Panc1 (cell line): ENCODE data around the gene PLCB4.

Source experiments
- CTCF ChIP-seq: fragments of 450-650 bp; IDR thresholded peaks from 2 replicates; pipeline ENCODE4 v1.5.1; 2017; ENCODE audit warnings: mild to moderate bottlenecking
- POLR2AphosphoS5 ChIP-seq: IDR thresholded peaks from 2 replicates; pipeline ENCODE4 v1.6.1; 2012; ENCODE audit warnings: mild to moderate bottlenecking, low read depth, low read length, moderate library complexity
- REST ChIP-seq, 2 experiments: IDR thresholded peaks; 2 replicates each; pipeline ENCODE4 v1.6.1; 2011 to 2012; ENCODE audit warnings: low read depth in 2 of 2, control low read depth in 1 of 2, low read length in 1 of 2, mild to moderate bottlenecking in 1 of 2, moderate library complexity in 1 of 2; ENCODE audit not compliant: insufficient read depth in 1 of 2
- SIN3A ChIP-seq: IDR thresholded peaks from 2 replicates; pipeline ENCODE4 v1.6.1; 2012; ENCODE audit warnings: low read depth, mild to moderate bottlenecking, low read length, moderate library complexity, borderline replicate concordance; ENCODE audit not compliant: insufficient read depth

- TF ChIP-seq CTCF (no peak), POLR2AphosphoS5 (no peak), SIN3A (no peak), REST (IDR thresholded peaks at IDR 0.05; ENCODE audit: insufficient read depth in 1 of 2, low read depth in 2 of 2, low read length in 1 of 2) (no peak)
Observed at GRCh38 chr20:9501473-9501872, 432.6 kb downstream of the PLCB4 start.
